Stimulated activated CD8-positive, alpha-beta memory T cell treated with anti-CD3 and anti-CD28 coated beads, Interleukin-7, amount 100 ng/mL, for 24 hours (primary cell): Measurements from ENCODE around the gene PDE1A.
"Not testable (repeated sequence)": the region's sequence is repeated elsewhere in the genome, so short reads cannot be mapped to it uniquely, and the experiment has no call there.

Experiments
- DNase-seq: peaks from one replicate; pipeline ENCODE4 v3.0.0-alpha.2; 2020; ENCODE audit warnings: low read depth

The PDE1A gene

GRCh38 chr2:182406221-182406620 lies 20.6 kb downstream of the PDE1A start:
- no peak for DNase-seq

DNA sequence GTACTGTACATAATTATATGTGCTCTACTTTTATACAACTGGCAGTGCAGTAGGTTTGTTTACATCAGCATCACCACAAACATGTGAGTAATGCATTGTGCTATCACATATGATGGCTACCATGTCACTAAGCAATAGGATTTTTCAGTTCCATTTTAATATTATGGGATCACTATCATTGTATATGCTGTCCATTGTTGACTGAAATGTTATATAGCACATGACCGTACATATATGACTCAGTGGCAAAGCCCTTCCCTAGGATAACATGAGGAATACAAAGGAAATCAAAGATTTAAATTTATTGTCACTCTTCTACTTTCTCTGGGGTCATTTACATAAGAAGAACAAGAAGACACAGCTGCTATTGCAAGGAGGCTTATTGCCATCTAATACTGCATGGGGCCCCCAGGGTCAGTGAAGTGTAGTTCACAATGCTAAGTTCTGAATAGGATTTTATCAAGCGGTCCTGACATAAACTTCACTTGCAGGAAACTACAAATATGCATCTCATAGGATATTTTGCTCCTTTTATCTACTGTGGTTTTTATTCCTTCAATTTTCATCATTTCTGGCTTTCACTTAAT lies 21.8 kb downstream of the PDE1A start:
- no peak for DNase-seq

- DNase-seq, result no peak
Measured at GRCh38 chr2:182404092-182404491, 22.7 kb downstream of the PDE1A start.

DNA sequence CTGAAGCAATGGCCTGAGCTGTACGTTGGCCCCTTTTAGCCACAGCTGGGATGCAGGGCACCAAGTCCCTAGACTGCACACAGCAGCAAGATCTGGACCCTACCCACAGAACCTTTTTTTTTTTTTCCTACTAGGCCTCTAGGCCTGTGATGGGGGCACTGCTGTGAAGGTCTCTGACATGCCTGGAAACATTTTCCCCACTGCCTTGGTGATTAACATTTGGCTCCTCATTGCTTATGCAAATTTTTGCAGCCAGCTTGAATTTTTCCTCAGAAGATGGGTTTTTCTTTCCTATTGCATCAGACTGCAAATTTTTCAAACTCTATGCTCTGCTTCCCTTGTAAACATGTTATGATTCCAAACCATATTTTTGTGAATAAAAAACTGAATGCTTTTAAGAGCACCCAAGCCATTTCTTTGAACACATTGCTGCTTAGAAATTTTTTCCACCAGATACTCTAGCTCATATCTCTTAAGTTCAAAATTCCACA lies 33.5 kb downstream of the PDE1A start:
- no peak for DNase-seq

- DNase-seq, result no peak
Measured at GRCh38 chr2:182391443-182391842, 35.4 kb downstream of the PDE1A start.

DNA sequence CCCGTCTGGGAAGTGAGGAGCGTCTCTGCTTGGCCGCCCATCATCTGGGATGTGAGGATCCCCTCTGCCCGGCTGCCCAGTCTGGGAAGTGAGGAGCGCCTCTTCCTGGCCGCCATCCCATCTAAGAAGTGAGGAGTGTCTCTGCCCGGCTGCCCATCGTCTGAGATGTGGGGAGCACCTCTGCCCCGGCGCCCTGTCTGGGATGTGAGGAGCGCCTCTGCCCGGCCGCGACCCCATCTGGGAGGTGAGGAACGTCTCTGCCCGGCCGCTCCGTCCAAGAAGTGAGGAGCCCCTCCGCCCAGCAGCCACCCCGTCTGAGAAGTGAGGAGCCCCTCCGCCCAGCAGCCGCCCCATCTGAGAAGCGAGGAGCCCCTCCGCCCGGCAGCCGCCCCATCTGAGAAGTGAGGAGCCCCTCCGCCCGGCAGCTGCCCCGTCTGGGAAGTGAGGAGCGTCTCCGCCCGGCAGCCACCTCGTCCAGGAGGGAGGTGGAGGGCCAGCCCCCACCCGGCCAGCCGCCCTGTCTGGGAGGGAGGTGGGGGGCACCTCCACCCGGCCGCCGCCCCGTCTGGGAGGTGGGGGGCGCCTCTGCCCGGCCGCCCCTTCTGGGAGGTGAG lies 40.5 kb downstream of the PDE1A start:
- not testable (repeated sequence) for DNase-seq

DNA sequence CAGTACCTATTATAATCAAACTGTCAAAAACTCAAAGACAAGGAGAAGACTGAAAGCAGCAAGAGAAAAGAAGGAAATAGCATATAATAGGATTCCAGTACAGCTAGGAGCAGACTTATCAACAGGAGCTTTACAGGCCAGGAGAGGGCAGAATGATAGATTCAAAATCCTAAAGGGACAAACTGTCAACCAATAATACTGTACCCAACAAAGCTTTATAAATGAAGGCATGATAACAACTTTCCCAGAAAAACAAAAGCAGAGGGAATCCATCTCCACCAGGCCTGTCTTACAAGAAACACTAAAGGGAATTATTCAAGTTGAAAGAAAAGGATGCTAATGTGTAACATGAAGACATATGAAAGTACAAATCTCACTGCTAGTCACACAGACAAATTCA lies 42.0 kb downstream of the PDE1A start:
- no peak for DNase-seq

GRCh38 chr2:182381225-182381624 lies 45.6 kb downstream of the PDE1A start:
- DNase-seq, result no peak

DNA sequence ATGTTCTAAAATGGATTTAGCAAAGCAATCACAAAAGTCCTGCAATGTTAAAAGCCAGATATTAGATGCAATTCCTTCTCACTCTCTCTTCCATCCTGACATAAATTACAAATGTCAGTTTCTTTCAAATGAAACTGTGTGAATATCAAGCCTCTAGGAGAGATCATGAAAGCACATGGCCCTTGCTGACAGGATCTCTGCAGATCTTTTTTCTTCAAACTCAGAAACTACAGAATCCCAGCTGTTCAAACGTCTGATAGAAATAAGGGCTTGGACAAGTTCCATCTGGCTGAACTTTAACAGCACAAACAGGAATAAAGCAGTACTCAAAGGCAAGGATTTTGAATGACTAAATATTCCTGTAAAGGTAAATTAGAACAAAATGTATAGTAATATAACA lies 47.6 kb downstream of the PDE1A start:
- no peak for DNase-seq

DNA sequence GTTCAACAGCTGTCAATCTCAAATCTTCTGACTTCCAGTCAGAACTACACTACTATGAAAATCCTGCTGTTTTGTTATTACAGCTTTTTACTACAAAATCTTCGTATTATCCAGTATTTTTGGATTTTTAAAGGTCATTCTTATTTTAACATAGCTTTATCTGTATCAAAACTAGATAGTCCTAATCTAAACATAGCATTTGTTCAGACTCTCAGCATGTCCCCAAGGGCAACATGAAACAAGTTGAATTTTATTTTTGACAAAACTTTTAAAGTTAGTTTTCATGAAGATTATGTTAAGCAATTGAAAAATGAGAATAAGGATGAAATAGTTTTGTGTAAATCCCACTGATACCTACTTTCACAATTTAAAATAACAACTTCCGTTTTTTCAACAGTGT lies 48.1 kb downstream of the PDE1A start:
- no peak for DNase-seq

GRCh38 chr2:182377467-182377866 lies 49.4 kb downstream of the PDE1A start:
- no peak for DNase-seq

GRCh38 chr2:182375862-182376261 lies 51.0 kb downstream of the PDE1A start:
- no peak for DNase-seq

- DNase-seq, result no peak
Measured at GRCh38 chr2:182372661-182373060, 54.2 kb downstream of the PDE1A start.

- no peak for DNase-seq
Measured at GRCh38 chr2:182368996-182369395, 57.8 kb downstream of the PDE1A start.

- no peak for DNase-seq
Measured at GRCh38 chr2:182368446-182368845, 58.4 kb downstream of the PDE1A start.

DNA sequence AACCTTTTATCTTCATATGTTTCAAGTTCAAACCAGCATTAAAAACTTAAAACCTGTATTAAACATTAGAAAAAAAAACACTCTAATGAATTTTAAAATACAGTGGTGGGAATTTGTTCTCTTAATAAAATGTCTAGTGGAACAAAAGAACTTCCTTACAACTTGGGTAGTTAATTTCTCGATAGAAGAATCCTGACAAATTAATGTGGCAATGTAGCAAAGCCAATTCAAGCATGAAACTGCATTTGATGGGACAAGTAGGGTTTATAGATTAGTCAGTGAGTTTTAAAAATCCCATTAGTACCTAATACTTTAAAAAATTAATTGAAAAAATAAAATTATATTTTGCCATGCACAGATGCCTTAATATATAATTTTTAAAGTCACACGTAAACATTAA lies 59.4 kb downstream of the PDE1A start:
- DNase-seq, result no peak

- no peak for DNase-seq
Measured at GRCh38 chr2:182366628-182367027, 60.2 kb downstream of the PDE1A start.

DNA sequence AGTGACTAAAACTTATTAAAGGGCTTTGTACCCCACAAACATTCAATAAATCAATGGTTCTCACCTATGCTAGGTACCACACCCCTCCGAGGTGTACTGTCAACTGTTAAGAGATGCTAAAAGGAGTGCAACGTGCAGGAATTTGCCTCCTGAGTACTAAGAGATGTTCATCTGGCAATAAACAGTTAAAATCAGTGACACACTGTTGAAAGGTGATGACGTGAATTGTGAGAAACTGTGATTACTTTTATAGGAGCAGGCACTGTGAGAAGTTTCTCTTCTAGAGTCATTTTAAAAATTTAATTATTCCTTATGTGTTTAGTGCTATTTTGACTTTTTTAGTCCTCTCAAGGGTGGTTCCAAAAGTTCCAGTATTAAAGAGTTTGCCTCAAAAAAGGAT lies 61.0 kb downstream of the PDE1A start:
- DNase-seq, result no peak

GRCh38 chr2:182361477-182361876 lies 65.4 kb downstream of the PDE1A start:
- DNase-seq, result no peak

- no peak for DNase-seq
Measured at GRCh38 chr2:182360663-182361260, 66.1 kb downstream of the PDE1A start.

GRCh38 chr2:182359990-182360662 lies 66.7 kb downstream of the PDE1A start:
- no peak for DNase-seq

DNA sequence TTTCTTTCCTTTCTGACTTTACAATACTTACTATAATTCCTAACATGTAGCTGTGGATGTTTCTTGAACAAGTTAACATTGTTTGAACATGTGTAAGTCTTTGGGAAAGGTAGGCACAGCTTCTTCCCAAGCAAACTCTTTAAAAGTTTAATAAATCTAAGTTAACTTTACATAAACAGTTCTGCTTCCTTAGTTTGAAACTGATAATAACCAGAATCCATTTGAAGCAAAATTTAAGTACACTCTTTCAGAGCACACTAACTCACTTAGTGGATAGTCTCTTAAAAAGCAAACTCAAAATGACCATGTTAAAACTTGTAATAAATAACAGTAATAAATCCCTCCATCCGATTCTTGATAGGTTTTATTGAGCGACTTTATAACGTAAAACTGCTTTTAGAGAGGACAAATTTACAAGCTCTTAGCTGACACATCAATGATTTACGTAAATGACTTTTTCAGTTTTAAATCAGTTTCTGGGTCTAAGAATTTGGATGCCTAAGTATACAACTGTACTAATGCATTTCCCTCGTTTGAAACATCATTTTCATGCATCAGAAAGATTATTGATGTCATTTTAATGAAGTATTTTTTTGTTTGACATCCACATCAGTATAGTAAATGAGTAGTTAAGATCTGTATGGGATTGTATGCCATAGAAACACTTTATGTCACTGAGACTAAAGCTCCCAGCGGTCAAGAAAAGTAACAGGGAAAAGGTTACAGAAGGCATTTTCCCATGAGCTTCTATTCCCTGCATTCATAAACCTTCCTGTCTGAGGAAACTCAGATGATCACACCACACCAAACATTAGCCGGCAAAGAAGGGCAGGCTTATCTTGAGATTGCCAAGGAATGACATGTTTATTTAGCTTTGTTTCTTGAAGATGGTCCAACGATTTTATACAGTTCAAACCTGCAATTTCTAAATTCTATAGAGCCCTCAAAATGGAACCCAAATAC lies 67.5 kb downstream of the PDE1A start:
- DNase-seq, result no peak
